Spleen (tissue), 7 donors: ENCODE data around the gene TEPSIN.
A peak's percentile ranks its signal among the peaks of the same experiment; 100 is the strongest.

Experiments
- CTCF ChIP-seq, 11 experiments: fragments of 200-600 bp in 7 of 11; fragments of 450-650 bp in 4 of 11; sonication (generic) in 4 of 11; IDR thresholded peaks in 8 of 11; conservative IDR thresholded peaks in 3 of 11; 1 replicate in 7 of 11; 2 replicates in 4 of 11; pipeline versions ENCODE4 v1.4.0 to v1.8.0; 2016 to 2021; ENCODE audit warnings: antibody characterized with exemption in 11 of 11, inconsistent platforms in 4 of 11, mild to moderate bottlenecking in 1 of 11
- POLR2A ChIP-seq, 3 donors: fragments of 450-650 bp; IDR thresholded peaks; one replicate each; pipeline ENCODE4 v1.5.1; 2017; ENCODE audit warnings: antibody characterized with exemption in 3 of 3, mild to moderate bottlenecking in 1 of 3
- POLR2AphosphoS5 ChIP-seq, 3 donors: sonication (generic); formaldehyde crosslinking; IDR thresholded peaks; one replicate each; pipeline ENCODE4 v1.5.1; 2017; ENCODE audit warnings: antibody characterized with exemption in 3 of 3
- donor health status: DM: no; HTN: no; CAD: no; lungs with moderate emphysema.
- donor health status: DM: no; HTN: no; CAD: no.
- donor health status: DM: no; HTN: no; CAD: no.

GRCh38 chr17:81207610-81208581 is 31.0 kb downstream of the TEPSIN start:
- no peak for TF ChIP-seq CTCF (IDR thresholded peaks at IDR 0.05 in 8 of 11, conservative IDR thresholded peaks at IDR 0.05 in 3 of 11)
- TF ChIP-seq POLR2AphosphoS5 (IDR thresholded peaks at IDR 0.05), result peak in 1 of 3 donors; percentile 16
- no peak for TF ChIP-seq POLR2A (IDR thresholded peaks at IDR 0.05)
